ENCODE measurements around the gene CNKSR2.

Gene CNKSR2

GRCh38 chrX:21590012-21590776, 216.0 kb downstream of the CNKSR2 start:
- no peak for TF ChIP-seq POLR2A (IDR thresholded peaks at IDR 0.05; ENCODE audit: extremely low read depth, insufficient read length)
- TF ChIP-seq, protein P1, sequence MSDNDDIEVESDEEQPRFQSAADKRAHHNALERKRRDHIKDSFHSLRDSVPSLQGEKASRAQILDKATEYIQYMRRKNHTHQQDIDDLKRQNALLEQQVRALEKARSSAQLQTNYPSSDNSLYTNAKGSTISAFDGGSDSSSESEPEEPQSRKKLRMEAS (IDR thresholded peaks at IDR 0.05; ENCODE audit: low read depth, low read length), result no peak
- no peak for TF ChIP-seq MYC (IDR thresholded peaks at IDR 0.05; ENCODE audit: low read depth, low read length)
- TF ChIP-seq, protein P2, sequence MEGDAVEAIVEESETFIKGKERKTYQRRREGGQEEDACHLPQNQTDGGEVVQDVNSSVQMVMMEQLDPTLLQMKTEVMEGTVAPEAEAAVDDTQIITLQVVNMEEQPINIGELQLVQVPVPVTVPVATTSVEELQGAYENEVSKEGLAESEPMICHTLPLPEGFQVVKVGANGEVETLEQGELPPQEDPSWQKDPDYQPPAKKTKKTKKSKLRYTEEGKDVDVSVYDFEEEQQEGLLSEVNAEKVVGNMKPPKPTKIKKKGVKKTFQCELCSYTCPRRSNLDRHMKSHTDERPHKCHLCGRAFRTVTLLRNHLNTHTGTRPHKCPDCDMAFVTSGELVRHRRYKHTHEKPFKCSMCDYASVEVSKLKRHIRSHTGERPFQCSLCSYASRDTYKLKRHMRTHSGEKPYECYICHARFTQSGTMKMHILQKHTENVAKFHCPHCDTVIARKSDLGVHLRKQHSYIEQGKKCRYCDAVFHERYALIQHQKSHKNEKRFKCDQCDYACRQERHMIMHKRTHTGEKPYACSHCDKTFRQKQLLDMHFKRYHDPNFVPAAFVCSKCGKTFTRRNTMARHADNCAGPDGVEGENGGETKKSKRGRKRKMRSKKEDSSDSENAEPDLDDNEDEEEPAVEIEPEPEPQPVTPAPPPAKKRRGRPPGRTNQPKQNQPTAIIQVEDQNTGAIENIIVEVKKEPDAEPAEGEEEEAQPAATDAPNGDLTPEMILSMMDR (IDR thresholded peaks at IDR 0.05; ENCODE audit: low read depth, low read length), result no peak
- H3K4me3 ChIP-seq (ENCODE audit: low read depth, low read length), result no peak overlapping the region
- DNase-seq (ENCODE audit: low read depth), result no peak

GRCh38 chrX:21606002-21606401, 231.8 kb downstream of the CNKSR2 start:
- TF ChIP-seq MYC (IDR thresholded peaks at IDR 0.05; ENCODE audit: low read depth, low read length) (no peak), POLR2A (IDR thresholded peaks at IDR 0.05; ENCODE audit: extremely low read depth, insufficient read length) (no peak)
- TF ChIP-seq, protein P1 (IDR thresholded peaks at IDR 0.05; ENCODE audit: low read depth, low read length), result no peak
- TF ChIP-seq, protein P2 (IDR thresholded peaks at IDR 0.05; ENCODE audit: low read depth, low read length), result no peak
- no peak for DNase-seq (ENCODE audit: low read depth)
- no peak overlapping the region for H3K4me3 ChIP-seq (ENCODE audit: low read depth, low read length)

GRCh38 chrX:21610168-21610567, 235.9 kb downstream of the CNKSR2 start:
- TF ChIP-seq, protein P1 (IDR thresholded peaks at IDR 0.05; ENCODE audit: low read depth, low read length), result no peak
- no peak for TF ChIP-seq POLR2A (IDR thresholded peaks at IDR 0.05; ENCODE audit: extremely low read depth, insufficient read length)
- TF ChIP-seq, protein P2 (IDR thresholded peaks at IDR 0.05; ENCODE audit: low read depth, low read length), result no peak
- TF ChIP-seq MYC (IDR thresholded peaks at IDR 0.05; ENCODE audit: low read depth, low read length), result no peak
- no peak for DNase-seq (ENCODE audit: low read depth)
- H3K4me3 ChIP-seq (ENCODE audit: low read depth, low read length), result no peak overlapping the region

DNA sequence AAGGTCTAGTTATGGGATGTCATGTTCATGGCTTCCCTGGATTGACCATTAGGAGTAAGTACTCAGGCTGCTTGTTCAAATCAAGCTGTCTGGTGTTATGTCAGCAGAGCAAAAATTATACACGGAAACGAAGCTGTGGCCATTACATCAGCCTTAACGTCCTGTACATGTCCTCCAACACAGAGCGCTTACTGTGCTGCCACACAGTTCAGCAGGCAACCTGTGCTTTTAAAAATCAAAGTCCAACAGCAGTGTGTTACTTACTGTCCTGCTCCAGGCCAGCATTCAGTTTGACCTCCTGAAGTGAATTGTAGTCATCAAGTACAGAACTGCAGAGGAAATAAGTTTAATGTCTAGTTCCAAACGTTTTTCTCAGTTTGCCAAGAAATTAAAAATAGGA, 237.9 kb downstream of the CNKSR2 start:
- H3K4me3 ChIP-seq (ENCODE audit: low read depth, low read length), result no peak overlapping the region
- TF ChIP-seq, protein P1 (IDR thresholded peaks at IDR 0.05; ENCODE audit: low read depth, low read length), result no peak
- TF ChIP-seq, protein P2 (IDR thresholded peaks at IDR 0.05; ENCODE audit: low read depth, low read length), result no peak
- TF ChIP-seq MYC (IDR thresholded peaks at IDR 0.05; ENCODE audit: low read depth, low read length), result no peak
- DNase-seq (ENCODE audit: low read depth), result no peak

- H3K4me3 ChIP-seq (ENCODE audit: low read depth, low read length), result no peak overlapping the region
- DNase-seq (ENCODE audit: low read depth), result no peak
- TF ChIP-seq POLR2A (IDR thresholded peaks at IDR 0.05; ENCODE audit: extremely low read depth, insufficient read length) (no peak), MYC (IDR thresholded peaks at IDR 0.05; ENCODE audit: low read depth, low read length) (no peak)
- TF ChIP-seq, protein P1 (IDR thresholded peaks at IDR 0.05; ENCODE audit: low read depth, low read length), result no peak
- TF ChIP-seq, protein P2 (IDR thresholded peaks at IDR 0.05; ENCODE audit: low read depth, low read length), result no peak
These were observed 242.2 kb downstream of the CNKSR2 start for GRCh38 chrX:21616386-21616785.
